Endothelial cell of umbilical vein (primary cell): ENCODE measurements around the gene GNPAT. TPM values are rescaled to one million over a fixed set of nuclear protein-coding genes. Genes with fewer than 3 reads are reported as not detected.

ENCODE experiments used
- BruUV-seq: library from RNA; stranded (reverse); fragments of 400-500 nt; replicated peaks from 2 replicates; lab custom pipeline; 2021; lab: Mats Ljungman, UMichigan
- CTCF ChIA-PET: fragments of 300-600, 350-600 bp; sonication (Branson Sonifier 250); formaldehyde crosslinking; loops from one replicate; lab custom pipeline; 2021; ENCODE audit warnings: antibody characterized with exemption, inconsistent platforms; lab: Charles Lee
- POLR2A ChIA-PET: fragments of 300-600, 350-600 bp; sonication (Branson Sonifier 250); formaldehyde crosslinking; loops from one replicate; lab custom pipeline; 2021; ENCODE audit warnings: antibody characterized with exemption, inconsistent platforms; lab: Charles Lee
- DNase-seq: peaks from one replicate; pipeline ENCODE4 v3.0.0-alpha.2; 2011; ENCODE audit warnings: low read depth, low spot score
- FAIRE-seq: peaks from 2 replicates; lab custom pipeline; 2011; peaks lifted over from hg19 to GRCh38; lab: Jason Lieb, UNC
- H2AFZ ChIP-seq: 2 replicates; pipeline ENCODE4 v1.6.0; 2012; ENCODE audit warnings: low read depth, low read length, control low read depth, inconsistent platforms
- H3K27ac ChIP-seq: 2 replicates; pipeline ENCODE4 v1.5.1; 2011; ENCODE audit warnings: low read depth, mild to moderate bottlenecking, control low read depth, low read length, moderate library complexity; ENCODE audit not compliant: insufficient read depth
- H3K27me3 ChIP-seq, 2 experiments: 2 replicates each; pipeline versions ENCODE4 v1.6.0 to v1.6.1; 2011; ENCODE audit warnings: low read length in 2 of 2, mixed read lengths in 1 of 2; ENCODE audit not compliant: control insufficient read depth in 2 of 2, insufficient read depth in 2 of 2
- H3K36me3 ChIP-seq, 2 experiments: 2 replicates in 1 of 2; 3 replicates in 1 of 2; pipeline ENCODE4 v1.5.1; 2011; ENCODE audit warnings: low read length in 2 of 2, mild to moderate bottlenecking in 1 of 2, moderate library complexity in 1 of 2; ENCODE audit not compliant: control insufficient read depth in 2 of 2, insufficient read depth in 2 of 2; ENCODE audit errors: extremely low read depth in 1 of 2
- H3K4me1 ChIP-seq: 3 replicates; pipeline ENCODE4 v1.5.1; 2011; ENCODE audit warnings: mild to moderate bottlenecking, low read length; ENCODE audit not compliant: control insufficient read depth, insufficient read depth; ENCODE audit errors: extremely low read depth
- H3K4me2 ChIP-seq: 2 replicates; pipeline ENCODE4 v1.6.1; 2011; ENCODE audit warnings: low read length, control low read depth, mixed read lengths; ENCODE audit not compliant: insufficient read depth
- H3K4me3 ChIP-seq, 3 experiments: fragments of 200-600 bp in 1 of 3; sonication (generic), shearing (Covaris generic) in 1 of 3; replicated peaks in 1 of 3; 2 replicates each; pipeline ENCODE4 v1.5.1; 2011 to 2016; ENCODE audit warnings: control low read depth in 3 of 3, low read length in 3 of 3, mild to moderate bottlenecking in 2 of 3, inconsistent platforms in 1 of 3, low read depth in 1 of 3, moderate library complexity in 1 of 3; ENCODE audit not compliant: insufficient read depth in 1 of 3
- H3K79me2 ChIP-seq: 2 replicates; pipeline ENCODE4 v1.6.0; 2012; ENCODE audit warnings: low read length, inconsistent platforms; ENCODE audit not compliant: control insufficient read depth, insufficient read depth
- H3K9ac ChIP-seq: replicated peaks from 2 replicates; pipeline ENCODE3; 2011; ENCODE audit warnings: low read length, control low read depth; ENCODE audit not compliant: insufficient read depth; ENCODE audit errors: extremely low read depth
- H3K9me1 ChIP-seq: replicated peaks from 3 replicates; pipeline ENCODE4 v1.6.0; 2011; ENCODE audit warnings: mild to moderate bottlenecking, low read length; ENCODE audit not compliant: control insufficient read depth, insufficient read depth; ENCODE audit errors: extremely low read depth
- H3K9me3 ChIP-seq: replicated peaks from 2 replicates; pipeline ENCODE4 v1.5.1; 2012; ENCODE audit warnings: low read length, inconsistent platforms; ENCODE audit not compliant: control insufficient read depth, insufficient read depth
- H4K20me1 ChIP-seq: replicated peaks from 2 replicates; pipeline ENCODE3; 2011; ENCODE audit warnings: mild to moderate bottlenecking, low read length; ENCODE audit not compliant: control insufficient read depth, insufficient read depth; ENCODE audit errors: extremely low read depth
- EZH2 ChIP-seq: IDR thresholded peaks from 2 replicates; pipeline ENCODE4 v1.6.1; 2012; ENCODE audit warnings: borderline replicate concordance, low read depth, mild to moderate bottlenecking, moderate library complexity, low read length, inconsistent platforms; ENCODE audit not compliant: severe bottlenecking
- FOS ChIP-seq: IDR thresholded peaks from 2 replicates; pipeline ENCODE4 v1.6.1; 2011; ENCODE audit warnings: mild to moderate bottlenecking, low read length, moderate library complexity, borderline replicate concordance; ENCODE audit not compliant: insufficient read depth
- GATA2 ChIP-seq: IDR thresholded peaks from 2 replicates; pipeline ENCODE4 v1.7.0; 2011; ENCODE audit warnings: low read depth, mild to moderate bottlenecking, moderate library complexity, mixed read lengths, low read length; ENCODE audit not compliant: insufficient read length, insufficient read depth
- JUN ChIP-seq: IDR thresholded peaks from 2 replicates; pipeline ENCODE4 v1.6.1; 2011; ENCODE audit warnings: borderline replicate concordance, low read depth; ENCODE audit not compliant: insufficient read length, insufficient read depth
- MYC ChIP-seq: IDR thresholded peaks from one replicate; pipeline ENCODE4 v1.6.1; 2011; ENCODE audit warnings: mild to moderate bottlenecking, low read depth, low read length
- POLR2A ChIP-seq: IDR thresholded peaks from 2 replicates; pipeline ENCODE4 v1.6.1; 2012; ENCODE audit warnings: low read depth, mild to moderate bottlenecking, control low read depth, low read length
- POLR2AphosphoS5 ChIP-seq: IDR thresholded peaks from 2 replicates; pipeline ENCODE4 v1.6.1; 2012; ENCODE audit warnings: low read depth, mild to moderate bottlenecking, control low read depth, low read length, moderate library complexity; ENCODE audit not compliant: insufficient read depth
- dilution Hi-C: fragments of 300-500 bp; cut with MboI; formaldehyde crosslinking; loops from one replicate; pipeline ENCODE4 v1.15.0; 2019; ENCODE audit warnings: low sequenced_read_pairs; ENCODE audit not compliant: extremely low pct_ligation_motif_present
- intact Hi-C: fragments of 100-400 bp; cut with micrococcal nuclease; formaldehyde crosslinking; loops from one replicate; pipeline ENCODE4 v1.10.0; 2022
- polyA plus RNA-seq, 4 experiments: library from polyadenylated mRNA; depleted of rRNA in 3 of 4; stranded (reverse) in 3 of 4; unstranded in 1 of 4; fragments of >200 nt; gene quantifications; 2 replicates each; pipeline versions ENCODE4 v1.2.1 to v1.2.3, GENCODE V29; 2011 to 2012; ENCODE audit warnings: missing spikeins in 1 of 4
- total RNA-seq: library from RNA; stranded (reverse); gene quantifications from 2 replicates; pipeline ENCODE4 v1.2.3, GENCODE V29; 2021
- TF ChIP-seq, protein P1 (sequence below): IDR thresholded peaks from 2 replicates; pipeline ENCODE4 v1.6.1; 2011; ENCODE audit not compliant: insufficient read depth, insufficient read length
- TF ChIP-seq, protein P2 (sequence below), 2 donors: IDR thresholded peaks; 1 replicate in 1 of 2; 2 replicates in 1 of 2; pipeline ENCODE4 v1.5.1; 2011; ENCODE audit warnings: low read length in 2 of 2, mild to moderate bottlenecking in 2 of 2, moderate library complexity in 2 of 2, control low read depth in 1 of 2, inconsistent platforms in 1 of 2, low read depth in 1 of 2; ENCODE audit not compliant: insufficient read depth in 1 of 2; ENCODE audit errors: extremely low read depth in 1 of 2

Gene GNPAT
- total and polyA plus RNA-seq, 2 donors (not counting 3 experiments of a cell fraction or from before 2014, with no cell fraction given) = 18.9 to 51.4 TPM

DNA sequence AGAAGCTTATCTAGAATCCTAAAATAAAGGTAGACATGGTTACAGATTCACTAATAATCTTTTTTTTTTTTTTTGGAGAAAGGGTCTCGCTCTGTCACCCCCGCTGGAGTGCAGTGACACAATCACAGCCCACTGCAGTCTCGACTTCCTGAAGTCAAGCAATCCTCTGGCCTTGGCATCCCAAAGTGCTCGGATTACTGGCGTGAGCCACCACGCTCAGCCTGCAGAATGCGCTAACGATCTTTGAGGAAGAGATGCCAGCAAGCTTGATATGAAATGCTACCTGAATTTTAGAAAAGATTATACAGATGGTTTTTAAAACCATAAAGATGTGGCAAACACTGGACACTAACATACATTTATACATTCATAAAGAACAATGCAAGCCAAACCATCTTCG lies 4.1 kb upstream of the GNPAT start:
- ChIA-PET POLR2A (no interaction called here), CTCF (no interaction called here)
- Histone ChIP-seq H3K27ac (no peak overlapping the region), H3K79me2 (peaks cover 16% of the 10 kb centered on the region), H3K27me3 (no peaks in the 10 kb centered on the region), H3K4me1 (peaks cover 12% of the 10 kb centered on the region), H3K4me2 (no peak overlapping the region), H3K4me3 (no peak overlapping the region), H4K20me1 (no peaks in the 10 kb centered on the region), H3K9me1 (no peaks in the 10 kb centered on the region), H2AFZ (no peak overlapping the region), H3K9me3 (no peaks in the 10 kb centered on the region), H3K36me3 (peaks cover 0 to 4% of the 10 kb centered on the region in 2 experiments), H3K9ac (no peak overlapping the region)
- BruUV-seq = no TSS peak
- intact Hi-C loops = no loop called here
- DNase-seq (no peak), FAIRE-seq (no peak)
- TF ChIP-seq, protein P1, sequence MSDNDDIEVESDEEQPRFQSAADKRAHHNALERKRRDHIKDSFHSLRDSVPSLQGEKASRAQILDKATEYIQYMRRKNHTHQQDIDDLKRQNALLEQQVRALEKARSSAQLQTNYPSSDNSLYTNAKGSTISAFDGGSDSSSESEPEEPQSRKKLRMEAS = no peak
- TF ChIP-seq EZH2 (no peak), GATA2 (no peak), POLR2AphosphoS5 (no peak), JUN (no peak), POLR2A (no peak), FOS (no peak), MYC (no peak)
- TF ChIP-seq, protein P2, sequence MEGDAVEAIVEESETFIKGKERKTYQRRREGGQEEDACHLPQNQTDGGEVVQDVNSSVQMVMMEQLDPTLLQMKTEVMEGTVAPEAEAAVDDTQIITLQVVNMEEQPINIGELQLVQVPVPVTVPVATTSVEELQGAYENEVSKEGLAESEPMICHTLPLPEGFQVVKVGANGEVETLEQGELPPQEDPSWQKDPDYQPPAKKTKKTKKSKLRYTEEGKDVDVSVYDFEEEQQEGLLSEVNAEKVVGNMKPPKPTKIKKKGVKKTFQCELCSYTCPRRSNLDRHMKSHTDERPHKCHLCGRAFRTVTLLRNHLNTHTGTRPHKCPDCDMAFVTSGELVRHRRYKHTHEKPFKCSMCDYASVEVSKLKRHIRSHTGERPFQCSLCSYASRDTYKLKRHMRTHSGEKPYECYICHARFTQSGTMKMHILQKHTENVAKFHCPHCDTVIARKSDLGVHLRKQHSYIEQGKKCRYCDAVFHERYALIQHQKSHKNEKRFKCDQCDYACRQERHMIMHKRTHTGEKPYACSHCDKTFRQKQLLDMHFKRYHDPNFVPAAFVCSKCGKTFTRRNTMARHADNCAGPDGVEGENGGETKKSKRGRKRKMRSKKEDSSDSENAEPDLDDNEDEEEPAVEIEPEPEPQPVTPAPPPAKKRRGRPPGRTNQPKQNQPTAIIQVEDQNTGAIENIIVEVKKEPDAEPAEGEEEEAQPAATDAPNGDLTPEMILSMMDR (IDR thresholded peaks at IDR 0.05; ENCODE audit: extremely low read depth in 1 of 2, insufficient read depth in 1 of 2, low read depth in 1 of 2, low read length in 2 of 2) = no peak
- dilution Hi-C loops = no loop called here
